Keratinocyte (primary cell): ENCODE measurements around the gene KTI12.

Source experiments
- CTCF ChIP-seq, 3 experiments: IDR thresholded peaks in 1 of 3; conservative IDR thresholded peaks in 1 of 3; optimal IDR thresholded peaks in 1 of 3; 2 replicates in 2 of 3; 3 replicates in 1 of 3; pipeline versions ENCODE3 to v1.5.1; 2011; ENCODE audit warnings: low read length in 3 of 3, mild to moderate bottlenecking in 3 of 3, moderate library complexity in 2 of 3, control low read depth in 1 of 3, inconsistent platforms in 1 of 3; ENCODE audit not compliant: insufficient read depth in 2 of 3; ENCODE audit errors: extremely low read depth in 1 of 3
- EZH2 ChIP-seq: IDR thresholded peaks from one replicate; pipeline ENCODE4 v1.6.1; 2012; ENCODE audit warnings: inconsistent platforms, mild to moderate bottlenecking, low read length, moderate library complexity

- no peak for TF ChIP-seq CTCF (optimal IDR thresholded peaks at IDR 0.05 in 1 of 3, IDR thresholded peaks at IDR 0.05 in 1 of 3, conservative IDR thresholded peaks at IDR 0.05 in 1 of 3; ENCODE audit: extremely low read depth in 1 of 3, insufficient read depth in 2 of 3, low read length in 3 of 3)
- no peak for TF ChIP-seq EZH2
Observed at GRCh38 chr1:51998701-51999100, 34.9 kb downstream of the KTI12 start.
